Liver (tissue), 9 donors: ENCODE data around the gene GNG12. TPM values are rescaled to one million over a fixed set of nuclear protein-coding genes. Genes with fewer than 3 reads are reported as not detected.
A peak's percentile ranks its signal among the peaks of the same experiment; 100 is the strongest.

ENCODE experiments used
- DNase-seq: peaks from one replicate; pipeline ENCODE4 v3.0.0-alpha.2; 2017; ENCODE audit warnings: low spot score
- H3K27ac ChIP-seq, 2 donors: one replicate each; pipeline ENCODE4 v1.7.0; 2013; ENCODE audit warnings: inconsistent platforms in 2 of 2, low read length in 2 of 2, control low read depth in 1 of 2, low read depth in 1 of 2, mild to moderate bottlenecking in 1 of 2
- H3K27me3 ChIP-seq, 4 donors: one replicate each; pipeline versions ENCODE4 v1.6.1 to v1.7.0; 2013; ENCODE audit warnings: low read length in 3 of 4, inconsistent platforms in 1 of 4, mild to moderate bottlenecking in 1 of 4, moderate library complexity in 1 of 4; ENCODE audit not compliant: control insufficient read depth in 4 of 4, insufficient read depth in 4 of 4
- H3K36me3 ChIP-seq, 4 donors: one replicate each; pipeline versions ENCODE4 v1.6.1 to v1.7.0; 2013; ENCODE audit warnings: low read length in 3 of 4, mild to moderate bottlenecking in 3 of 4, low read depth in 1 of 4, moderate library complexity in 1 of 4; ENCODE audit not compliant: control insufficient read depth in 4 of 4, insufficient read depth in 3 of 4
- H3K4me1 ChIP-seq, 4 donors: one replicate each; pipeline versions ENCODE4 v1.6.1 to v1.7.0; 2013; ENCODE audit warnings: low read length in 3 of 4, mild to moderate bottlenecking in 3 of 4, moderate library complexity in 1 of 4; ENCODE audit not compliant: control insufficient read depth in 4 of 4, insufficient read depth in 4 of 4
- H3K4me3 ChIP-seq, 3 donors: one replicate each; pipeline versions ENCODE4 v1.6.1 to v1.7.0; 2013; ENCODE audit warnings: low read length in 3 of 3, control low read depth in 1 of 3, low read depth in 1 of 3, mild to moderate bottlenecking in 1 of 3
- H3K9ac ChIP-seq, 2 donors: one replicate each; pipeline ENCODE4 v1.7.0; 2013; ENCODE audit warnings: low read length in 2 of 2, mild to moderate bottlenecking in 2 of 2, moderate library complexity in 2 of 2, control low read depth in 1 of 2, low read depth in 1 of 2
- H3K9me3 ChIP-seq, 4 donors: one replicate each; pipeline versions ENCODE4 v1.6.1 to v1.7.0; 2013; ENCODE audit warnings: low read length in 3 of 4; ENCODE audit not compliant: control insufficient read depth in 4 of 4
- CTCF ChIP-seq: fragments of 150-350 bp; IDR thresholded peaks from 2 replicates; pipeline ENCODE4 v1.5.1; 2017; ENCODE audit warnings: improper control_type of control experiment, low read depth, low read length; ENCODE audit not compliant: missing input control
- EGR1 ChIP-seq, 2 donors: IDR thresholded peaks; 2 replicates each; pipeline ENCODE4 v1.6.1; 2016 to 2018; ENCODE audit warnings: antibody characterized with exemption in 2 of 2, low read depth in 2 of 2
- FOXA2 ChIP-seq: IDR thresholded peaks from 2 replicates; pipeline ENCODE4 v1.6.1; 2016; ENCODE audit warnings: antibody characterized with exemption
- GABPA ChIP-seq, 2 donors: IDR thresholded peaks in 1 of 2; conservative IDR thresholded peaks in 1 of 2; 2 replicates each; pipeline ENCODE4 v1.6.1; 2016; ENCODE audit warnings: antibody characterized with exemption in 2 of 2, mild to moderate bottlenecking in 1 of 2, moderate library complexity in 1 of 2
- HNF4G ChIP-seq: IDR thresholded peaks from 2 replicates; pipeline ENCODE4 v1.6.1; 2016; ENCODE audit warnings: antibody characterized with exemption
- JUND ChIP-seq, 2 donors: IDR thresholded peaks; 2 replicates each; pipeline ENCODE4 v1.6.1; 2016; ENCODE audit warnings: antibody characterized with exemption in 2 of 2
- RAD21 ChIP-seq, 2 donors: IDR thresholded peaks; 2 replicates each; pipeline ENCODE4 v1.6.1; 2016; ENCODE audit warnings: antibody characterized with exemption in 2 of 2, mild to moderate bottlenecking in 2 of 2
- REST ChIP-seq: IDR thresholded peaks from 2 replicates; pipeline ENCODE4 v1.6.1; 2016; ENCODE audit warnings: antibody characterized with exemption, mild to moderate bottlenecking
- SP1 ChIP-seq: IDR thresholded peaks from 2 replicates; pipeline ENCODE4 v1.6.1; 2018; ENCODE audit warnings: antibody characterized with exemption, mild to moderate bottlenecking
- TAF1 ChIP-seq: conservative IDR thresholded peaks from 2 replicates; pipeline ENCODE4 v1.6.1; 2016; ENCODE audit warnings: antibody characterized with exemption, mild to moderate bottlenecking
- WGBS: extraction: QIAGEN DNeasy Blood & Tissue Kit; methylation state at CpG from one replicate; pipeline ENCODE4 v1.1.7; 2013; 5-methylcytosine and 5-hydroxymethylcytosine counted together
- polyA plus RNA-seq, 2 donors: library from polyadenylated mRNA; stranded (reverse) in 1 of 2; unstranded in 1 of 2; fragments of 200-250 nt in 1 of 2; fragments of >200 nt in 1 of 2; fragmentation: Nextera tagmentation in 1 of 2; extraction: Ambion mirVana in 1 of 2; gene quantifications; one replicate each; pipeline versions ENCODE4 v1.2.1 to v1.2.3, GENCODE V29; 2013 to 2015
- total RNA-seq, 2 donors: library from RNA; depleted of rRNA; stranded (reverse); fragments of >200 nt; gene quantifications; one replicate each; pipeline ENCODE4 v1.2.3, GENCODE V29; 2014
- donor health status: healthy.
- donor health status: healthy.
- donor health status: healthy.
- donor health status: healthy.
- donor health status: healthy.

GNG12 gene
- total and polyA plus RNA-seq, 4 donors = 15.4 to 26.1 (median 19.7) TPM

GRCh38 chr1:67683316-67683715, 150.0 kb downstream of the GNG12 start (continued):
- TF ChIP-seq REST (no peak), SP1 (no peak), RAD21 (IDR thresholded peaks at IDR 0.05) (peak; percentile 26 to 36), CTCF (no peak), EGR1 (IDR thresholded peaks at IDR 0.05; ENCODE audit: low read depth in 2 of 2) (no peak)

DNA sequence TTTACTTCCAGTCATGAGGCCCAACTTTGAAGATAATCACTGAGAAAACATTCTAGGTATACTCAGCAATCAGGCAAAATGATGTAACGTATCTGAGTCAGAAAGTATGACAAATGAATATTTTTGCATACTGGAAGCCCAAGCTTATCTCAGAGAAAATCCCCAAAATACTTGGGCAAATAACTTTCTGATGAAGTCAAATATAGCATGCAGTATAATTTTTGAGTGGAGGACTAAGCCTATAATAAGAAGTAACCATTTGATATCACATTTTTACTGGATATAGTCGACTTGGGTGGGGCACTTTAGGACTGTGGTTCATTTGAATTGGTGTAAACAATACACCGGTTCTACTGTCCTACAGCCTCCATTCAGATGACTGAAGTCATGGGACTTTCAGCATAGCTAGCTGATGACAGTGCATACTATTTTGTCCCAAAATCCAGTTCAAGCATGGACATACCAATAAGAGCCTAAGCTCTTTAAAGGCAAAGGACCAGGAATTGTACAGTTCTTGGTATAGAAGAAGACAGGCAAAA, 150.5 kb downstream of the GNG12 start:
- Histone ChIP-seq H3K9me3 (no peaks in the 10 kb centered on the region), H3K4me1 (peaks cover 0 to 23% (median 17%) of the 10 kb centered on the region in 4 donors), H3K4me3 (no peak overlapping the region), H3K27me3 (no peaks in the 10 kb centered on the region), H3K9ac (no peak overlapping the region), H3K27ac (peak overlapping the region; percentile 88 to 90), H3K36me3 (peaks cover 0 to 4% (median under 1%) of the 10 kb centered on the region in 4 donors)
- WGBS = 72% methylated on average over 3 of the region's 3 CpGs
- DNase-seq = no peak
- TF ChIP-seq SP1 = no peak
- TF ChIP-seq HNF4G = no peak
- TF ChIP-seq GABPA (IDR thresholded peaks at IDR 0.05 in 1 of 2, conservative IDR thresholded peaks at IDR 0.05 in 1 of 2) = no peak
- TF ChIP-seq EGR1 (IDR thresholded peaks at IDR 0.05; ENCODE audit: low read depth in 2 of 2) = no peak
- TF ChIP-seq JUND (IDR thresholded peaks at IDR 0.05) = no peak
- no peak for TF ChIP-seq TAF1
- no peak for TF ChIP-seq FOXA2
- no peak for TF ChIP-seq CTCF
- no peak for TF ChIP-seq REST
